BLaER1 (cell line): ENCODE results near the gene ITGB4.
A peak's percentile ranks its signal among the peaks of the same experiment; 100 is the strongest.

Source experiments
- H3K27ac ChIP-seq: shearing (Covaris generic); formaldehyde crosslinking; 2 replicates; pipeline ENCODE4 v1.8.1; 2022
- H3K27me3 ChIP-seq: shearing (Covaris generic); formaldehyde crosslinking; 2 replicates; pipeline ENCODE4 v1.8.1; 2022
- H3K36me3 ChIP-seq: shearing (Covaris generic); formaldehyde crosslinking; 2 replicates; pipeline ENCODE4 v1.8.1; 2022
- H3K4me1 ChIP-seq: shearing (Covaris generic); formaldehyde crosslinking; 2 replicates; pipeline ENCODE4 v1.8.1; 2022
- H3K4me2 ChIP-seq: shearing (Covaris generic); formaldehyde crosslinking; 2 replicates; pipeline ENCODE4 v1.8.1; 2022
- H3K4me3 ChIP-seq: shearing (Covaris generic); formaldehyde crosslinking; 2 replicates; pipeline ENCODE4 v1.8.1; 2022
- H3K9ac ChIP-seq: shearing (Covaris generic); formaldehyde crosslinking; 2 replicates; pipeline ENCODE4 v1.8.1; 2022
- H3K9me3 ChIP-seq: shearing (Covaris generic); formaldehyde crosslinking; 2 replicates; pipeline ENCODE4 v1.8.1; 2022
- H4K20me1 ChIP-seq: shearing (Covaris generic); formaldehyde crosslinking; 2 replicates; pipeline ENCODE4 v1.8.1; 2022
- Cebpa-rat ChIP-seq: shearing (Covaris generic); IDR thresholded peaks from 2 replicates; pipeline ENCODE4 v1.8.1; 2022

ITGB4 gene

GRCh38 chr17:75685499-75685898, 35.8 kb upstream of the ITGB4 start:
- Histone ChIP-seq H3K27ac (peak overlapping the region; percentile 89), H3K9me3 (no peaks in the 10 kb centered on the region), H3K36me3 (peaks cover 33% of the 10 kb centered on the region), H3K4me3 (peak overlapping the region; percentile 28; the same call in 1 of the 2 replicates), H3K27me3 (no peaks in the 10 kb centered on the region), H3K4me2 (peak overlapping the region; percentile 85), H3K9ac (peak overlapping the region; percentile 75), H3K4me1 (peaks cover 71% of the 10 kb centered on the region), H4K20me1 (0 out of 2 replicates have a peak, but pooled peaks cover 12% of the 10 kb centered on the region)
- TF ChIP-seq Cebpa-rat, result no peak

- peak overlapping the region; percentile 20 for H3K4me3 ChIP-seq
- no peaks in the 10 kb centered on the region for H3K27me3 ChIP-seq
- peak overlapping the region; percentile 75 for H3K9ac ChIP-seq
- TF ChIP-seq Cebpa-rat, result no peak; the same call in 1 of the 2 replicates
- H3K9me3 ChIP-seq, result no peaks in the 10 kb centered on the region
- H3K4me2 ChIP-seq, result peak overlapping the region; percentile 85
- peak overlapping the region; percentile 89 for H3K27ac ChIP-seq
- H4K20me1 ChIP-seq, result peaks cover 13% of the 10 kb centered on the region
- H3K4me1 ChIP-seq, result peaks cover 100% of the 10 kb centered on the region
- H3K36me3 ChIP-seq, result peaks cover 36% of the 10 kb centered on the region
Observed at GRCh38 chr17:75688209-75688825, 32.9 kb upstream of the ITGB4 start.

- no peak for TF ChIP-seq Cebpa-rat
- Histone ChIP-seq H3K27ac (peak overlapping the region; percentile 89), H3K4me2 (peak overlapping the region; percentile 85), H4K20me1 (peaks cover 13% of the 10 kb centered on the region), H3K4me1 (peaks cover 93% of the 10 kb centered on the region), H3K9ac (peak overlapping the region; percentile 75), H3K9me3 (no peaks in the 10 kb centered on the region), H3K4me3 (peak overlapping the region; percentile 20), H3K27me3 (no peaks in the 10 kb centered on the region), H3K36me3 (peaks cover 36% of the 10 kb centered on the region)
Observed at GRCh38 chr17:75689441-75689873, 31.8 kb upstream of the ITGB4 start.

GRCh38 chr17:75691371-75691791, 29.9 kb upstream of the ITGB4 start:
- Histone ChIP-seq H3K27me3 (no peaks in the 10 kb centered on the region), H3K36me3 (peaks cover 53% of the 10 kb centered on the region), H3K4me2 (peak overlapping the region; percentile 85), H3K4me1 (peaks cover 74% of the 10 kb centered on the region), H3K4me3 (peak overlapping the region; percentile 21), H4K20me1 (peaks cover 18% of the 10 kb centered on the region), H3K9ac (peak overlapping the region; percentile 75), H3K9me3 (no peaks in the 10 kb centered on the region), H3K27ac (peak overlapping the region; percentile 89)
- TF ChIP-seq Cebpa-rat, result no peak

GRCh38 chr17:75691801-75692626, 29.2 kb upstream of the ITGB4 start:
- Histone ChIP-seq H3K9ac (peak overlapping the region; percentile 75), H3K9me3 (no peaks in the 10 kb centered on the region), H4K20me1 (peaks cover 19% of the 10 kb centered on the region), H3K4me1 (peaks cover 70% of the 10 kb centered on the region), H3K27me3 (no peaks in the 10 kb centered on the region), H3K4me3 (peak overlapping the region; percentile 21), H3K4me2 (peak overlapping the region; percentile 85), H3K27ac (peak overlapping the region; percentile 89), H3K36me3 (peaks cover 57% of the 10 kb centered on the region)
- no peak for TF ChIP-seq Cebpa-rat

GRCh38 chr17:75692976-75693375, 28.3 kb upstream of the ITGB4 start:
- Histone ChIP-seq H3K4me1 (peaks cover 70% of the 10 kb centered on the region), H3K9ac (0 out of 2 replicates have a peak overlapping the region, but pooled peaks have one; percentile 28), H3K4me3 (no peak overlapping the region), H4K20me1 (peaks cover 29% of the 10 kb centered on the region), H3K36me3 (peaks cover 66% of the 10 kb centered on the region), H3K4me2 (peak overlapping the region; percentile 85), H3K9me3 (no peaks in the 10 kb centered on the region), H3K27ac (peak overlapping the region; percentile 22; the same call in 1 of the 2 replicates), H3K27me3 (no peaks in the 10 kb centered on the region)
- no peak for TF ChIP-seq Cebpa-rat

GRCh38 chr17:75693500-75694481, 27.5 kb upstream of the ITGB4 start:
- peak overlapping the region; percentile 23 for H3K27ac ChIP-seq
- H4K20me1 ChIP-seq, result peaks cover 37% of the 10 kb centered on the region
- H3K9me3 ChIP-seq, result no peaks in the 10 kb centered on the region
- H3K4me1 ChIP-seq, result peaks cover 70% of the 10 kb centered on the region
- no peak for TF ChIP-seq Cebpa-rat
- no peak overlapping the region; the same call in 1 of the 2 replicates for H3K4me2 ChIP-seq
- H3K9ac ChIP-seq, result 0 out of 2 replicates have a peak overlapping the region, but pooled peaks have one; percentile 26
- H3K4me3 ChIP-seq, result no peak overlapping the region
- no peaks in the 10 kb centered on the region for H3K27me3 ChIP-seq
- H3K36me3 ChIP-seq, result peaks cover 74% of the 10 kb centered on the region

GRCh38 chr17:75694536-75694935, 26.7 kb upstream of the ITGB4 start:
- Histone ChIP-seq H3K27me3 (no peaks in the 10 kb centered on the region), H3K4me2 (no peak overlapping the region), H3K9me3 (no peaks in the 10 kb centered on the region), H3K36me3 (peaks cover 82% of the 10 kb centered on the region), H3K9ac (no peak overlapping the region), H3K27ac (no peak overlapping the region), H4K20me1 (peaks cover 37% of the 10 kb centered on the region), H3K4me3 (no peak overlapping the region), H3K4me1 (peaks cover 65% of the 10 kb centered on the region)
- no peak for TF ChIP-seq Cebpa-rat

GRCh38 chr17:75695141-75695829, 26.0 kb upstream of the ITGB4 start:
- Histone ChIP-seq H3K4me1 (peaks cover 57% of the 10 kb centered on the region), H3K9ac (no peak overlapping the region), H3K27ac (no peak overlapping the region), H4K20me1 (peaks cover 37% of the 10 kb centered on the region), H3K9me3 (no peaks in the 10 kb centered on the region), H3K4me3 (no peak overlapping the region), H3K27me3 (no peaks in the 10 kb centered on the region), H3K36me3 (peaks cover 89% of the 10 kb centered on the region), H3K4me2 (no peak overlapping the region)
- TF ChIP-seq Cebpa-rat, result no peak
